HepG2 (cell line): Measurements from ENCODE around the gene MINDY1. TPM values are rescaled to one million over a fixed set of nuclear protein-coding genes. Genes with fewer than 3 reads are reported as not detected.

Experiments
- CC2D1A ChIP-seq: sonication (generic); formaldehyde crosslinking; IDR thresholded peaks from 2 replicates; pipeline ENCODE4 v1.8.1; 2023; ENCODE audit warnings: mild to moderate bottlenecking, missing genetic modification reagents
- CCDC6 ChIP-seq: sonication (generic); formaldehyde crosslinking; IDR thresholded peaks from 2 replicates; pipeline ENCODE4 v1.8.1; 2022; ENCODE audit warnings: mild to moderate bottlenecking, missing genetic modification reagents, moderate library complexity
- CREB1 ChIP-seq, 2 experiments: fragments of 450-650 bp in 1 of 2; IDR thresholded peaks; 2 replicates each; pipeline ENCODE4 v1.6.1; 2016 to 2017; ENCODE audit warnings: control low read depth in 1 of 2, mild to moderate bottlenecking in 1 of 2, missing compliant biosample characterization in 1 of 2, missing genetic modification characterization in 1 of 2
- HNRNPK ChIP-seq: fragments of 200-400 bp; formaldehyde crosslinking; IDR thresholded peaks from 2 replicates; pipeline ENCODE4 v1.6.1; 2018; ENCODE audit warnings: low read length, low read depth, moderate library complexity, mild to moderate bottlenecking; ENCODE audit not compliant: poor library complexity, severe bottlenecking
- ISL2 ChIP-seq: sonication (generic); formaldehyde crosslinking; IDR thresholded peaks from 2 replicates; pipeline ENCODE4 v1.5.0; 2020; ENCODE audit warnings: missing genetic modification reagents
- ONECUT2 ChIP-seq: sonication (generic); formaldehyde crosslinking; IDR thresholded peaks from 2 replicates; pipeline ENCODE4 v1.4.0; 2020; ENCODE audit warnings: missing genetic modification reagents
- PCBP2 ChIP-seq: fragments of 200-400 bp; formaldehyde crosslinking; optimal IDR thresholded peaks from 2 replicates; pipeline ENCODE3; 2018; ENCODE audit warnings: low read length, low read depth; ENCODE audit not compliant: poor library complexity, severe bottlenecking
- PHF8 ChIP-seq: sonication (generic); formaldehyde crosslinking; IDR thresholded peaks from 2 replicates; pipeline ENCODE4 v1.5.0; 2020; ENCODE audit warnings: missing genetic modification reagents
- SRSF4 ChIP-seq: fragments of 200-400 bp; formaldehyde crosslinking; IDR thresholded peaks from one replicate; pipeline ENCODE4 v1.6.1; 2018; ENCODE audit warnings: mild to moderate bottlenecking, low read depth, low read length, moderate library complexity; ENCODE audit not compliant: poor library complexity, severe bottlenecking
- TCF7L2 ChIP-seq: IDR thresholded peaks from 2 replicates; pipeline ENCODE4 v1.6.1; 2011; ENCODE audit warnings: mild to moderate bottlenecking, low read depth, low read length, moderate library complexity
- TEAD2 ChIP-seq: sonication (generic); formaldehyde crosslinking; IDR thresholded peaks from 2 replicates; pipeline ENCODE4 v1.9.0; 2021; ENCODE audit warnings: missing genetic modification reagents
- TEAD3 ChIP-seq: optimal IDR thresholded peaks from 2 replicates; pipeline ENCODE3; 2016; ENCODE audit warnings: borderline replicate concordance
- ZNF101 ChIP-seq: sonication (generic); formaldehyde crosslinking; IDR thresholded peaks from 2 replicates; pipeline ENCODE4 v1.4.0; 2020; ENCODE audit warnings: mild to moderate bottlenecking, low read depth, missing genetic modification reagents, borderline replicate concordance
- ZNF136 ChIP-seq: sonication (generic); formaldehyde crosslinking; IDR thresholded peaks from 2 replicates; pipeline ENCODE4 v1.8.1; 2022; ENCODE audit warnings: low read depth, mild to moderate bottlenecking, moderate library complexity, missing genetic modification reagents
- ZNF24 ChIP-seq: fragments of 450-650 bp; IDR thresholded peaks from 2 replicates; pipeline ENCODE4 v1.6.1; 2017; ENCODE audit warnings: antibody characterized with exemption, mild to moderate bottlenecking
- ZNF512 ChIP-seq: sonication (generic); formaldehyde crosslinking; IDR thresholded peaks from 2 replicates; pipeline ENCODE4 v1.4.0; 2020; ENCODE audit warnings: mild to moderate bottlenecking, missing genetic modification reagents
- ZNF713 ChIP-seq: sonication (generic); formaldehyde crosslinking; IDR thresholded peaks from 2 replicates; pipeline ENCODE4 v1.4.0; 2020; ENCODE audit warnings: mild to moderate bottlenecking, missing genetic modification reagents
- ZNF737 ChIP-seq: sonication (generic); formaldehyde crosslinking; IDR thresholded peaks from 2 replicates; pipeline ENCODE4 v1.5.0; 2020; ENCODE audit warnings: missing genetic modification reagents, mild to moderate bottlenecking, borderline replicate concordance
- polyA plus RNA-seq, 8 experiments: library from polyadenylated mRNA; depleted of rRNA in 3 of 8; stranded (reverse) in 7 of 8; unstranded in 1 of 8; fragments of >200 nt; fragmentation: Illumina TruSeq in 4 of 8; extraction: Trizol in 4 of 8; gene quantifications; 2 replicates each; pipeline versions ENCODE4 v1.2.1 to v1.2.3, GENCODE V29; 2011 to 2016; ENCODE audit warnings: low read depth in 4 of 8, missing spikeins in 1 of 8, mixed read lengths in 1 of 8; ENCODE audit not compliant: insufficient read depth in 1 of 8
- total RNA-seq, 5 experiments: library from RNA; depleted of rRNA; stranded (reverse); fragments of >200 nt; fragmentation: Illumina TruSeq; extraction: Trizol; gene quantifications; 2 replicates each; pipeline ENCODE4 v1.2.3, GENCODE V29; 2016; ENCODE audit warnings: low read depth in 1 of 5
- TF ChIP-seq, protein P1 (sequence below): sonication (generic); formaldehyde crosslinking; IDR thresholded peaks from 2 replicates; pipeline ENCODE4 v1.5.1; 2020; ENCODE audit warnings: mild to moderate bottlenecking, missing genetic modification reagents
- TF ChIP-seq, protein P2 (sequence below): sonication (generic); formaldehyde crosslinking; IDR thresholded peaks from 2 replicates; pipeline ENCODE4 v1.4.0; 2020; ENCODE audit warnings: missing genetic modification reagents
- TF ChIP-seq, protein P3 (sequence below): sonication (generic); formaldehyde crosslinking; IDR thresholded peaks from 2 replicates; pipeline ENCODE4 v1.5.0; 2020; ENCODE audit warnings: mild to moderate bottlenecking, missing genetic modification reagents

The MINDY1 gene
- total and polyA plus RNA-seq, 2 of the 13 experiments (the other 11 are each of a cell fraction or from before 2014, with no cell fraction given), result 11.1 to 15.0 TPM

- TF ChIP-seq ZNF24, result no peak
- TF ChIP-seq PCBP2, result no peak
- TF ChIP-seq ISL2 (CRISPR knock-in tag), result no peak
- no peak for TF ChIP-seq CCDC6 (CRISPR knock-in tag)
- TF ChIP-seq ZNF512, result no peak
- TF ChIP-seq ONECUT2 (CRISPR knock-in tag), result no peak
- TF ChIP-seq HNRNPK, result no peak
- no peak for TF ChIP-seq CC2D1A (CRISPR knock-in tag)
- no peak for TF ChIP-seq SRSF4
- TF ChIP-seq ZNF136 (CRISPR knock-in tag), result no peak
- TF ChIP-seq TEAD2 (CRISPR knock-in tag), result no peak
- peak; percentile 82 for TF ChIP-seq PHF8 (CRISPR knock-in tag)
- TF ChIP-seq, protein P1, sequence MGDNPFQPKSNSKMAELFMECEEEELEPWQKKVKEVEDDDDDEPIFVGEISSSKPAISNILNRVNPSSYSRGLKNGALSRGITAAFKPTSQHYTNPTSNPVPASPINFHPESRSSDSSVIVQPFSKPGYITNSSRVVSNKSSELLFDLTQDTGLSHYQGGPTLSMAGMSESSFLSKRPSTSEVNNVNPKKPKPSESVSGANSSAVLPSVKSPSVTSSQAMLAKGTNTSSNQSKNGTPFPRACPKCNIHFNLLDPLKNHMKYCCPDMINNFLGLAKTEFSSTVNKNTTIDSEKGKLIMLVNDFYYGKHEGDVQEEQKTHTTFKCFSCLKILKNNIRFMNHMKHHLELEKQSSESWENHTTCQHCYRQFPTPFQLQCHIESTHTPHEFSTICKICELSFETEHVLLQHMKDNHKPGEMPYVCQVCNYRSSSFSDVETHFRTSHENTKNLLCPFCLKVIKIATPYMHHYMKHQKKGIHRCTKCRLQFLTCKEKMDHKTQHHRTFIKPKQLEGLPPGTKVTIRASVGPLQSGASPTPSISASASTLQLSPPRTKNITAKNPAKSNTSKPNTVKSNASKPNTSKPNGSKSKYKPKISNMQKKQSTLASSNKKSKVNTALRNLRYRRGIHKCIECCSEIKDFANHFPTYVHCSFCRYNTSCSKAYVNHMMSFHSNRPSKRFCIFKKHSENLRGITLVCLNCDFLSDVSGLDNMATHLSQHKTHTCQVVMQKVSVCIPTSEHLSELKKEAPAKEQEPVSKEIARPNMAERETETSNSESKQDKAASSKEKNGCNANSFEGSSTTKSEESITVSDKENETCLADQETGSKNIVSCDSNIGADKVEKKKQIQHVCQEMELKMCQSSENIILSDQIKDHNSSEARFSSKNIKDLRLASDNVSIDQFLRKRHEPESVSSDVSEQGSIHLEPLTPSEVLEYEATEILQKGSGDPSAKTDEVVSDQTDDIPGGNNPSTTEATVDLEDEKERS (CRISPR knock-in tag), result no peak
- no peak for TF ChIP-seq ZNF101 (CRISPR knock-in tag)
- TF ChIP-seq, protein P2, sequence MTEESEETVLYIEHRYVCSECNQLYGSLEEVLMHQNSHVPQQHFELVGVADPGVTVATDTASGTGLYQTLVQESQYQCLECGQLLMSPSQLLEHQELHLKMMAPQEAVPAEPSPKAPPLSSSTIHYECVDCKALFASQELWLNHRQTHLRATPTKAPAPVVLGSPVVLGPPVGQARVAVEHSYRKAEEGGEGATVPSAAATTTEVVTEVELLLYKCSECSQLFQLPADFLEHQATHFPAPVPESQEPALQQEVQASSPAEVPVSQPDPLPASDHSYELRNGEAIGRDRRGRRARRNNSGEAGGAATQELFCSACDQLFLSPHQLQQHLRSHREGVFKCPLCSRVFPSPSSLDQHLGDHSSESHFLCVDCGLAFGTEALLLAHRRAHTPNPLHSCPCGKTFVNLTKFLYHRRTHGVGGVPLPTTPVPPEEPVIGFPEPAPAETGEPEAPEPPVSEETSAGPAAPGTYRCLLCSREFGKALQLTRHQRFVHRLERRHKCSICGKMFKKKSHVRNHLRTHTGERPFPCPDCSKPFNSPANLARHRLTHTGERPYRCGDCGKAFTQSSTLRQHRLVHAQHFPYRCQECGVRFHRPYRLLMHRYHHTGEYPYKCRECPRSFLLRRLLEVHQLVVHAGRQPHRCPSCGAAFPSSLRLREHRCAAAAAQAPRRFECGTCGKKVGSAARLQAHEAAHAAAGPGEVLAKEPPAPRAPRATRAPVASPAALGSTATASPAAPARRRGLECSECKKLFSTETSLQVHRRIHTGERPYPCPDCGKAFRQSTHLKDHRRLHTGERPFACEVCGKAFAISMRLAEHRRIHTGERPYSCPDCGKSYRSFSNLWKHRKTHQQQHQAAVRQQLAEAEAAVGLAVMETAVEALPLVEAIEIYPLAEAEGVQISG, result no peak
- TF ChIP-seq, protein P3, sequence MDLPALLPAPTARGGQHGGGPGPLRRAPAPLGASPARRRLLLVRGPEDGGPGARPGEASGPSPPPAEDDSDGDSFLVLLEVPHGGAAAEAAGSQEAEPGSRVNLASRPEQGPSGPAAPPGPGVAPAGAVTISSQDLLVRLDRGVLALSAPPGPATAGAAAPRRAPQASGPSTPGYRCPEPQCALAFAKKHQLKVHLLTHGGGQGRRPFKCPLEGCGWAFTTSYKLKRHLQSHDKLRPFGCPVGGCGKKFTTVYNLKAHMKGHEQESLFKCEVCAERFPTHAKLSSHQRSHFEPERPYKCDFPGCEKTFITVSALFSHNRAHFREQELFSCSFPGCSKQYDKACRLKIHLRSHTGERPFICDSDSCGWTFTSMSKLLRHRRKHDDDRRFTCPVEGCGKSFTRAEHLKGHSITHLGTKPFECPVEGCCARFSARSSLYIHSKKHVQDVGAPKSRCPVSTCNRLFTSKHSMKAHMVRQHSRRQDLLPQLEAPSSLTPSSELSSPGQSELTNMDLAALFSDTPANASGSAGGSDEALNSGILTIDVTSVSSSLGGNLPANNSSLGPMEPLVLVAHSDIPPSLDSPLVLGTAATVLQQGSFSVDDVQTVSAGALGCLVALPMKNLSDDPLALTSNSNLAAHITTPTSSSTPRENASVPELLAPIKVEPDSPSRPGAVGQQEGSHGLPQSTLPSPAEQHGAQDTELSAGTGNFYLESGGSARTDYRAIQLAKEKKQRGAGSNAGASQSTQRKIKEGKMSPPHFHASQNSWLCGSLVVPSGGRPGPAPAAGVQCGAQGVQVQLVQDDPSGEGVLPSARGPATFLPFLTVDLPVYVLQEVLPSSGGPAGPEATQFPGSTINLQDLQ, result no peak
- TF ChIP-seq CREB1 (IDR thresholded peaks at IDR 0.05), result no peak
- no peak for TF ChIP-seq CREB1 (CRISPR knock-in tag; IDR thresholded peaks at IDR 0.05)
- TF ChIP-seq TEAD3 (CRISPR knock-in tag), result no peak
- TF ChIP-seq ZNF713 (CRISPR knock-in tag), result no peak
- TF ChIP-seq TCF7L2, result no peak
- TF ChIP-seq ZNF737, result no peak
Measured at GRCh38 chr1:151047591-151047924, 40.9 kb upstream of the MINDY1 start, which contains the start of gene C1orf56 (continued).
